IMR-90 (cell line): ENCODE measurements around the gene TTLL11. TPM values are rescaled to one million over a fixed set of nuclear protein-coding genes. Genes with fewer than 3 reads are reported as not detected.

Experiments
- ATAC-seq: fragments of 200-7000 bp; cut with Tn5 transposase; 2 replicates; pipeline ENCODE4 v1.9.1; 2020; ENCODE audit warnings: low read depth, mild to moderate bottlenecking, moderate library complexity
- BruUV-seq: library from RNA; stranded (reverse); fragments of 400-500 nt; replicated peaks from 2 replicates; lab custom pipeline; 2021; lab: Mats Ljungman, UMichigan
- CTCF ChIA-PET: fragments of 300-600 bp; formaldehyde crosslinking; extraction: SDS; loops from one replicate; lab custom pipeline; 2021; ENCODE audit warnings: antibody characterized with exemption; lab: Yijun Ruan, JAX
- POLR2A ChIA-PET: fragments of 300-600 bp; sonication (Branson Sonifier 250); formaldehyde crosslinking; loops from one replicate; lab custom pipeline; 2022; ENCODE audit warnings: antibody characterized with exemption; ENCODE audit not compliant: unreplicated experiment; lab: Charles Lee
- DNase-seq: peaks from one replicate; pipeline ENCODE4 v3.0.0; 2013
- H2AFZ ChIP-seq: replicated peaks from 2 replicates; pipeline ENCODE3; 2013; ENCODE audit warnings: low read length, mild to moderate bottlenecking; ENCODE audit not compliant: poor library complexity
- H2AK5ac ChIP-seq: 2 replicates; pipeline ENCODE4 v1.6.1; 2013; ENCODE audit warnings: low read depth, low read length, inconsistent platforms
- H2AK9ac ChIP-seq: replicated peaks from 2 replicates; pipeline ENCODE3; 2013; ENCODE audit warnings: mild to moderate bottlenecking, low read depth, low read length, moderate library complexity; ENCODE audit not compliant: poor library complexity
- H2BK120ac ChIP-seq: 2 replicates; pipeline ENCODE4 v1.6.1; 2013; ENCODE audit warnings: low read depth, low read length, inconsistent platforms
- H2BK15ac ChIP-seq: 3 replicates; pipeline ENCODE4 v1.6.1; 2013; ENCODE audit warnings: low read depth, low read length, inconsistent platforms
- H2BK20ac ChIP-seq: 2 replicates; pipeline ENCODE4 v1.6.1; 2013; ENCODE audit warnings: low read depth, mild to moderate bottlenecking, inconsistent platforms, low read length, moderate library complexity
- H2BK5ac ChIP-seq: 2 replicates; pipeline ENCODE4 v1.6.1; 2013; ENCODE audit warnings: mild to moderate bottlenecking, low read depth, low read length, inconsistent platforms; ENCODE audit not compliant: poor library complexity, severe bottlenecking
- H3K14ac ChIP-seq: replicated peaks from 2 replicates; pipeline ENCODE4 v1.6.1; 2013; ENCODE audit warnings: low read depth, low read length, inconsistent platforms
- H3K18ac ChIP-seq: 2 replicates; pipeline ENCODE4 v1.6.1; 2013; ENCODE audit warnings: low read depth, low read length, control low read depth
- H3K23ac ChIP-seq: 2 replicates; pipeline ENCODE4 v1.6.1; 2013; ENCODE audit warnings: low read depth, low read length, inconsistent platforms
- H3K27ac ChIP-seq: 2 replicates; pipeline ENCODE4 v1.5.1; 2013; ENCODE audit warnings: mild to moderate bottlenecking, control low read depth, low read length; ENCODE audit not compliant: insufficient read depth
- H3K27me3 ChIP-seq: 2 replicates; pipeline ENCODE4 v1.6.1; 2013; ENCODE audit warnings: low read length; ENCODE audit not compliant: control insufficient read depth, insufficient read depth
- H3K36me3 ChIP-seq: 2 replicates; pipeline ENCODE4 v1.6.1; 2013; ENCODE audit warnings: low read length, mixed read lengths; ENCODE audit not compliant: control insufficient read depth, insufficient read depth
- H3K4ac ChIP-seq: 2 replicates; pipeline ENCODE4 v1.6.1; 2013; ENCODE audit warnings: low read depth, low read length, inconsistent platforms
- H3K4me1 ChIP-seq: 2 replicates; pipeline ENCODE4 v1.6.1; 2013; ENCODE audit warnings: low read length, mixed read lengths; ENCODE audit not compliant: control insufficient read depth, insufficient read depth
- H3K4me2 ChIP-seq: 2 replicates; pipeline ENCODE4 v1.6.1; 2013; ENCODE audit warnings: low read depth, mild to moderate bottlenecking, control low read depth, low read length, moderate library complexity
- H3K4me3 ChIP-seq: 2 replicates; pipeline ENCODE4 v1.5.1; 2013; ENCODE audit warnings: low read depth, mild to moderate bottlenecking, control low read depth, low read length, moderate library complexity; ENCODE audit not compliant: insufficient read depth
- H3K56ac ChIP-seq: 2 replicates; pipeline ENCODE4 v1.6.1; 2013; ENCODE audit warnings: low read length, inconsistent platforms; ENCODE audit not compliant: insufficient read depth; ENCODE audit errors: extremely low read depth
- H3K79me1 ChIP-seq, 2 experiments: 2 replicates each; pipeline ENCODE4 v1.6.1; 2013; ENCODE audit warnings: low read length in 2 of 2, inconsistent platforms in 1 of 2, low read depth in 1 of 2
- H3K9ac ChIP-seq: 2 replicates; pipeline ENCODE4 v1.6.1; 2013; ENCODE audit warnings: low read depth, low read length, control low read depth
- H3K9me1 ChIP-seq: 2 replicates; pipeline ENCODE4 v1.6.1; 2013; ENCODE audit warnings: low read length, inconsistent platforms; ENCODE audit not compliant: insufficient read depth
- H3K9me3 ChIP-seq: 2 replicates; pipeline ENCODE4 v1.6.1; 2013; ENCODE audit warnings: low read length; ENCODE audit not compliant: control insufficient read depth, insufficient read depth
- H4K20me1 ChIP-seq: 2 replicates; pipeline ENCODE4 v1.6.1; 2013; ENCODE audit warnings: low read length, inconsistent platforms; ENCODE audit not compliant: insufficient read depth
- H4K5ac ChIP-seq: 2 replicates; pipeline ENCODE4 v1.6.1; 2013; ENCODE audit warnings: mild to moderate bottlenecking, low read depth, low read length, control low read depth
- H4K8ac ChIP-seq, 2 experiments: 2 replicates each; pipeline ENCODE4 v1.6.1; 2013; ENCODE audit warnings: low read depth in 2 of 2, low read length in 2 of 2, control low read depth in 1 of 2, inconsistent platforms in 1 of 2
- H4K91ac ChIP-seq: 2 replicates; pipeline ENCODE4 v1.6.1; 2013; ENCODE audit warnings: low read depth, low read length, inconsistent platforms; ENCODE audit not compliant: insufficient read depth
- CEBPB ChIP-seq: IDR thresholded peaks from 2 replicates; pipeline ENCODE4 v1.6.1; 2012; ENCODE audit warnings: low read depth, low read length, improper control_type of control experiment
- ELK1 ChIP-seq: fragments of 150-350 bp; IDR thresholded peaks from 2 replicates; pipeline ENCODE4 v1.6.1; 2016; ENCODE audit warnings: low read depth, mild to moderate bottlenecking, low read length, moderate library complexity, borderline replicate concordance
- WGBS, 2 experiments: methylation state at CpG; one replicate each; pipeline versions ENCODE4 v1.1.5 to v1.1.7; 2013; ENCODE audit warnings: missing lambda C conversion rate in 2 of 2; ENCODE audit not compliant: insufficient read length in 1 of 2; ENCODE audit errors: extremely low coverage in 2 of 2; 5-methylcytosine and 5-hydroxymethylcytosine counted together
- dilution Hi-C: fragments of 300-500 bp; cut with HindIII; formaldehyde crosslinking; loops from one replicate; pipeline ENCODE4 v1.14.3; 2018; ENCODE audit warnings: low sequenced_read_pairs; ENCODE audit not compliant: unreplicated experiment
- in situ Hi-C: fragments of 300-500 bp; cut with MboI; formaldehyde crosslinking; loops from 3 replicates; pipeline ENCODE4 v1.14.3; 2019; ENCODE audit warnings: low sequenced_read_pairs, inconsistent platforms, mixed read lengths
- intact Hi-C: fragments of 100-400 bp; cut with micrococcal nuclease; formaldehyde crosslinking; loops from 2 replicates; pipeline ENCODE4 v1.10.0; 2022
- polyA plus RNA-seq, 3 experiments: library from polyadenylated mRNA; depleted of rRNA; stranded (reverse); fragments of >200 nt; gene quantifications; 2 replicates each; pipeline ENCODE4 v1.2.3, GENCODE V29; 2012; ENCODE audit warnings: low replicate concordance in 1 of 3
- total RNA-seq: library from RNA; depleted of rRNA; stranded (reverse); fragments of >200 nt; gene quantifications from 2 replicates; pipeline ENCODE4 v1.2.3, GENCODE V29; 2012

Gene TTLL11
- total and polyA plus RNA-seq, 2 of the 4 experiments (the other 2 are of a cell fraction), result 2.0 to 4.6 TPM

GRCh38 chr9:122097679-122098315, 4.7 kb upstream of the TTLL11 start:
- in situ Hi-C loops, result loop anchor here (10.0 kb wide), 2 partner anchors 257 to 357 kb away; no protein-coding TSS in a partner anchor
- no TSS peak for BruUV-seq

More at GRCh38 chr9:122097679-122098315, 4.7 kb upstream of the TTLL11 start:
- Histone ChIP-seq H3K9me3 (no peaks in the 10 kb centered on the region), H3K18ac (no peak overlapping the region), H2BK5ac (no peak overlapping the region), H3K9me1 (no peaks in the 10 kb centered on the region; the same call in 1 of the 2 replicates), H3K9ac (no peak overlapping the region), H3K4ac (no peak overlapping the region), H3K4me3 (no peak overlapping the region), H2BK15ac (no peak overlapping the region), H3K36me3 (no peaks in the 10 kb centered on the region), H3K4me2 (no peak overlapping the region), H2AK5ac (no peak overlapping the region), H3K4me1 (peaks cover 2% of the 10 kb centered on the region; the same call in 1 of the 2 replicates), H3K27ac (no peak overlapping the region), H3K14ac (no peak overlapping the region), H3K23ac (no peak overlapping the region), H2AK9ac (no peak overlapping the region), H4K91ac (no peak overlapping the region), H2BK20ac (no peak overlapping the region), H2AFZ (no peak overlapping the region), H2BK120ac (no peak overlapping the region), H4K8ac (no peak overlapping the region), H3K56ac (no peak overlapping the region), H4K5ac (no peak overlapping the region), H4K20me1 (no peaks in the 10 kb centered on the region), H3K27me3 (peaks cover 3% of the 10 kb centered on the region), H3K79me1 (no peaks in the 10 kb centered on the region)
- POLR2A ChIA-PET, result no interaction called here
- no CpG with 5 or more reads among the region's 8 CpGs for WGBS, 2 experiments
- DNase-seq (no peak), ATAC-seq (no peak)
- CTCF ChIA-PET, result interaction anchor here (0.7 to 2.6 kb wide), 5 partner anchors 10 to 252 kb away, joined by 3 to 37 read pairs (median 6); no protein-coding TSS in a partner anchor
- TF ChIP-seq CEBPB, result peak; percentile 40
- no peak for TF ChIP-seq ELK1
- intact Hi-C loops (loop anchor here (5.0 to 10.0 kb wide), 5 partner anchors 95 to 717 kb away; no protein-coding TSS in a partner anchor), dilution Hi-C loops (no loop called here)
